ENCODE measurements around the gene SGCE. TPM values are rescaled to one million over a fixed set of nuclear protein-coding genes. Genes with fewer than 3 reads are reported as not detected.

SGCE gene
- total and polyA plus RNA-seq, 3 experiments from 2014 or later: 0.70 to 2.2 (median 0.82) TPM

DNA sequence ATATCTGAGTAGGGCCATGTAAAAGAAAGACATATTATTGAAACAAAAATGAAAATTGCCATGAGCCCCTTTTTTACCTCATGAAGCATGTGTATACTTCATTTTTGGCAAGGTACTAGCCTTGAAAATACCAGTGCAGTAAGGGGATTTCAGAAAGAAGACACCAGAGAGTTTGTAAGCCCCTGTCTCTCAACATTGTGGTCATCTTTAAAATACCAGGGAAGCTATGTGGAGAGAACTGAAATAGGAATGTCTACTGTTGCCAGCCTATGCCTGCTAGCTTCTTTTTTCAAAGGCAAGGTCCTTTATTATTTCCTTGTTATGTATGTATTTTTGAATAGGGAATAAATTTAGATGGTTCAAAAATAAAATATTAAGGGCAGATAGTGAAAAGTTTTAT is 88.5 kb downstream of the SGCE start:
- no peaks in the 10 kb centered on the region for H3K4me1 Mint-ChIP-seq
- CTCF ChIA-PET: no interaction called here
- no peak overlapping the region for H3K4me3 Mint-ChIP-seq
- peaks cover 0 to 3% (median 2%) of the 10 kb centered on the region in 5 donors for H3K9me3 Mint-ChIP-seq
- POLR2A ChIA-PET: no interaction called here
- H3K27ac ChIP-seq (ENCODE audit: low read depth, low read length): no peak overlapping the region
- peaks cover 20 to 36% (median 29%) of the 10 kb centered on the region in 3 donors for H3K36me3 Mint-ChIP-seq
- no peak overlapping the region for H3K4me3 ChIP-seq (ENCODE audit: low read length)
- peak overlapping the region in 1 of 8 donors; percentile 76 for H3K27ac Mint-ChIP-seq
- DNase-seq: no peak
- H3K36me3 ChIP-seq (ENCODE audit: insufficient read depth, low read length): no peaks in the 10 kb centered on the region
- no peaks in the 10 kb centered on the region for H3K27me3 Mint-ChIP-seq
- no peaks in the 10 kb centered on the region for H3K27me3 ChIP-seq (ENCODE audit: insufficient read depth, low read length, poor library complexity, severe bottlenecking)
- H3K4me1 ChIP-seq (ENCODE audit: insufficient read depth, low read length): no peaks in the 10 kb centered on the region
- H3K9me3 ChIP-seq (ENCODE audit: low read length): no peaks in the 10 kb centered on the region

DNA sequence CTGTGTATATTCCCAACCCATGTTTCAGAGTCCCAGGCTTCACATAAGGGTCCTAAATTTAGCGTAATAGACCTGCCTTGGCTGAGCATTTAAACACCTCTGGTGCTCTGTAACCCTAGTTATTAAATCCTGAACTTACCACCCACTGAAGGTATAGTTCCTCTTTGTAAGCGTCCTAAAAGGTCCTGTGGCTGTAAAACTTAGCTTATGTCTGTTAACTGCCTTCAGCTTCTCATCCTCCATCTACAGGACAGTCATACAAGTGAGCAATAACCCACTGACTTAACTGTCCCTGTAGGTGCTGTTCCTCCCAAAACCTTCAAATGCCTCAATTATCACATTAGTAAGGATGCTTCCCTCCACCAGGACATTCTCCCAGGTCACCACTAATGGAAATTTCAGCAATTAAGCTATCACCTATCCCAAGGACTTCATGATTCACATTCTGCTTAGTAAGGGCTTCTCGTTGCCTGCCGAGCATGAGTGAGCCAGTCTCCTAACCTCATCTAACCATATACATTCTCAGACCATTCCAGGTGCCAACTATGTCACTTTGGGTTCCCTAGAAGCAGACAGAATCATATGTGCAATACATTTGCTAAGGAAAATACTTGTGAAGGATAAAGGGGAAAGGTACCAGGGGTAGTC is 90.6 kb downstream of the SGCE start:
- POLR2A ChIA-PET: no interaction called here
- H3K4me1 ChIP-seq (ENCODE audit: insufficient read depth, low read length): no peaks in the 10 kb centered on the region
- no peak for DNase-seq
- Mint-ChIP-seq H3K27ac (peak overlapping the region in 2 of 8 donors; percentile 15 to 18), H3K36me3 (peaks cover 14 to 17% (median 16%) of the 10 kb centered on the region in 3 donors), H3K27me3 (no peaks in the 10 kb centered on the region), H3K4me3 (no peak overlapping the region), H3K9me3 (no peaks in the 10 kb centered on the region), H3K4me1 (no peaks in the 10 kb centered on the region)
- no peaks in the 10 kb centered on the region for H3K9me3 ChIP-seq (ENCODE audit: low read length)
- H3K4me3 ChIP-seq (ENCODE audit: low read length): no peak overlapping the region
- no peak overlapping the region for H3K27ac ChIP-seq (ENCODE audit: low read depth, low read length)
- no peaks in the 10 kb centered on the region for H3K36me3 ChIP-seq (ENCODE audit: insufficient read depth, low read length)
- CTCF ChIA-PET: no interaction called here
- H3K27me3 ChIP-seq (ENCODE audit: insufficient read depth, low read length, poor library complexity, severe bottlenecking): no peaks in the 10 kb centered on the region

DNA sequence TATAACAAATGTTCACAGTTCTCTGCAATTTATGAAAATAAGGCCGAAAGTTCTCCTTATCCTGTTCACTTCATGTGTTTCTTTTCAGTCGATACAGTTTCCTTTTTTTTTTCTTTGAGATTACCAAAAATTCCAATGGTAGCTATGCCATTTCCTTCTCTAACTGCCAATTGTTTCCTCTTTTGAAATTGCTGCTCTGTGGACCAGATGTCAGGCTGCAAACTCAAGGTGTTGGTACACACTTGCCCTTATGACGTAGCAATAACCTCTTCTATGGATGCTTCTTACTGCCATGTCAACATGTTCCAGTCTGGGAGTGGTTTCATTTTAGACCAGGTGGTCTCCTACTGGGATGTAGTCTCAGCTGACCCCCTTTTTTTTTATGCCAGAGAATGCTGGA is 93.4 kb downstream of the SGCE start:
- POLR2A ChIA-PET: no interaction called here
- Histone ChIP-seq H3K27ac (ENCODE audit: low read depth, low read length) (no peak overlapping the region), H3K27me3 (ENCODE audit: insufficient read depth, low read length, poor library complexity, severe bottlenecking) (no peaks in the 10 kb centered on the region), H3K4me3 (ENCODE audit: low read length) (no peak overlapping the region), H3K36me3 (ENCODE audit: insufficient read depth, low read length) (no peaks in the 10 kb centered on the region), H3K9me3 (ENCODE audit: low read length) (no peaks in the 10 kb centered on the region), H3K4me1 (ENCODE audit: insufficient read depth, low read length) (no peaks in the 10 kb centered on the region)
- Mint-ChIP-seq H3K27me3 (no peaks in the 10 kb centered on the region), H3K9me3 (no peaks in the 10 kb centered on the region), H3K4me3 (no peak overlapping the region), H3K4me1 (no peaks in the 10 kb centered on the region), H3K27ac (no peak overlapping the region), H3K36me3 (peaks cover 6 to 22% (median 19%) of the 10 kb centered on the region in 3 donors)
- no peak for DNase-seq
- CTCF ChIA-PET: interaction anchor here (1.8 kb wide), 1 partner anchor 23 kb away, joined by 3 read pairs; no protein-coding TSS in a partner anchor

DNA sequence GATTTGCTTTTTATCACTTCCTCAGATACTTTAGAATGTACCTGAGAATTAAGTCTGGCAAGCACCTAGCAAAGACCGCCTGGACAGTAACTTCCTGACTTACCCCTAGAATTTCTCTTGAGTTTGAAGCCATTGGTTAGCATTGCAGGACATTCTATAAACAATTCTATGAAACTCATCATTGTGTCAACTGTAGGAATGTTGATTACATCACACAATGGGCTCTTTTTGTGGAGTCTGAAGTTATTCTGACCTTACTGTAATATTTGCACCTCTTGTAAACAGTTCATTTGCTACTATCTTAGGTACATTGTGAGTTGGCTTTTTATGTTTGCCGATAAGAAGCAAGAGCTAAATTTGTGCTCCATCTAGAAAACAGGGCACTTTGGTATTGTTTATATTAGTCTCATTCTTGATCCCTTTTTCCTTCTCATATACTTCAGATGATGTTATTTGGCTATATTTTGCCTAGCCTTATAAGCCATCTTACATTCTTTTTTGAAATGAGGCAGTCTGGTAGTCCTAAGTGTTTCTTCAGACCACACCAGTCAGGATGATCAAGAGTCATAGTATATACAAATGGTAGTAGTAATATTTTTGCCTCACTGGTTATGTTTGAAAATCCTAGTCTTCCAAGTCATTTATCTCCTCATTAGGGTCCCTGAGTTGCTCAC is 94.0 kb downstream of the SGCE start:
- ChIA-PET CTCF (interaction anchor here (1.8 kb wide), 1 partner anchor 23 kb away, joined by 3 read pairs; no protein-coding TSS in a partner anchor), POLR2A (no interaction called here)
- no peaks in the 10 kb centered on the region for H3K27me3 ChIP-seq (ENCODE audit: insufficient read depth, low read length, poor library complexity, severe bottlenecking)
- no peak overlapping the region for H3K27ac ChIP-seq (ENCODE audit: low read depth, low read length)
- DNase-seq: no peak
- Mint-ChIP-seq H3K36me3 (peaks cover 6 to 26% (median 24%) of the 10 kb centered on the region in 3 donors), H3K27me3 (no peaks in the 10 kb centered on the region), H3K4me3 (no peak overlapping the region), H3K4me1 (no peaks in the 10 kb centered on the region), H3K9me3 (no peaks in the 10 kb centered on the region), H3K27ac (no peak overlapping the region)
- no peaks in the 10 kb centered on the region for H3K4me1 ChIP-seq (ENCODE audit: insufficient read depth, low read length)
- no peaks in the 10 kb centered on the region for H3K36me3 ChIP-seq (ENCODE audit: insufficient read depth, low read length)
- no peak overlapping the region for H3K4me3 ChIP-seq (ENCODE audit: low read length)
- H3K9me3 ChIP-seq (ENCODE audit: low read length): no peaks in the 10 kb centered on the region

DNA sequence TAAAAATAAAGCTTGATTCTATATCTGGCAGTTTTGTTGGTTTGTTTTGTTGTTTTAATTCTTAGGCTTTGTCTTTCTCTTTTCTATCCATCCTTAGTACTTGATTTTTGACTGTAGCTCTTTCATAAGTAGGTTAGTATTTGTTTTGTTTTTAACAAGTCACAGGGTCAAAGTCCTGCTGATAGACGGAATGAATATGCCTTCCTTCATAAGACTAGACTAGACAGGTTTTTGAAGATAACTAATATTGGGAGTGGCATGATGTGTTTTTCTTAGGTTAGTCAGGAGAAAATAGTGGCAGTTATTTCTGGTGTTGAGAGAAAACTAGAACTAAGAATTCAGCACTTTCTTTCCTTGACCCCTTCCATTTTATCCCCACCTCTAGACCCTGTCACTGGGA is 96.0 kb downstream of the SGCE start:
- no peak for DNase-seq
- Histone ChIP-seq H3K9me3 (ENCODE audit: low read length) (no peaks in the 10 kb centered on the region), H3K4me1 (ENCODE audit: insufficient read depth, low read length) (no peaks in the 10 kb centered on the region), H3K27ac (ENCODE audit: low read depth, low read length) (no peak overlapping the region), H3K4me3 (ENCODE audit: low read length) (no peak overlapping the region), H3K36me3 (ENCODE audit: insufficient read depth, low read length) (no peaks in the 10 kb centered on the region), H3K27me3 (ENCODE audit: insufficient read depth, low read length, poor library complexity, severe bottlenecking) (no peaks in the 10 kb centered on the region)
- Mint-ChIP-seq H3K4me3 (no peak overlapping the region), H3K4me1 (no peaks in the 10 kb centered on the region), H3K27ac (no peak overlapping the region), H3K27me3 (no peaks in the 10 kb centered on the region), H3K36me3 (peaks cover 0 to 44% (median 27%) of the 10 kb centered on the region in 3 donors), H3K9me3 (no peaks in the 10 kb centered on the region)
- ChIA-PET CTCF (no interaction called here), POLR2A (no interaction called here)

DNA sequence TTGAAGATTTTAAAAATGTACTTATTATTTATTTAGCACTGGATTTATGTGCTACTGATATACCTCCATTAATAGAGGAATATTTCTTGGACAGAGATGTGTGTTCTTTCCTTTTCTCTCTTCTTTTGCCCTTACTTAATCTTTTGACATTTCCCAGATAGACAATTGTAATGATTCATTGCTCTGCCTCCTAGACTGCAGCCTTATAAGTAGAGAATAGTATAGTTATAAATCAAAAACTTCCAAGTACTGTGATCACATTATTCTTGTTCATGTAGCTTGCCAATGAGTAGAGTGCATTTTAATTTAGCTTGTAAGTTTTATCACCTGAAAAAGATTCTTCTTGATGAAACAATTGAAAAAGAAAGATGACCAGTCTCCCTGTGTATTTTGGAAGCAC is 98.7 kb downstream of the SGCE start:
- no peak overlapping the region for H3K27ac Mint-ChIP-seq
- peaks cover 4 to 62% (median 27%) of the 10 kb centered on the region in 3 donors for H3K36me3 Mint-ChIP-seq
- no peaks in the 10 kb centered on the region for H3K27me3 Mint-ChIP-seq
- H3K4me1 Mint-ChIP-seq: no peaks in the 10 kb centered on the region
- no peaks in the 10 kb centered on the region for H3K9me3 Mint-ChIP-seq
- H3K27me3 ChIP-seq (ENCODE audit: insufficient read depth, low read length, poor library complexity, severe bottlenecking): no peaks in the 10 kb centered on the region
- CTCF ChIA-PET: no interaction called here
- no peaks in the 10 kb centered on the region for H3K9me3 ChIP-seq (ENCODE audit: low read length)
- H3K4me3 Mint-ChIP-seq: no peak overlapping the region
- POLR2A ChIA-PET: no interaction called here
- H3K36me3 ChIP-seq (ENCODE audit: insufficient read depth, low read length): peaks cover 5% of the 10 kb centered on the region
- no peak overlapping the region for H3K4me3 ChIP-seq (ENCODE audit: low read length)
- H3K27ac ChIP-seq (ENCODE audit: low read depth, low read length): no peak overlapping the region
- no peaks in the 10 kb centered on the region for H3K4me1 ChIP-seq (ENCODE audit: insufficient read depth, low read length)
- DNase-seq: no peak

DNA sequence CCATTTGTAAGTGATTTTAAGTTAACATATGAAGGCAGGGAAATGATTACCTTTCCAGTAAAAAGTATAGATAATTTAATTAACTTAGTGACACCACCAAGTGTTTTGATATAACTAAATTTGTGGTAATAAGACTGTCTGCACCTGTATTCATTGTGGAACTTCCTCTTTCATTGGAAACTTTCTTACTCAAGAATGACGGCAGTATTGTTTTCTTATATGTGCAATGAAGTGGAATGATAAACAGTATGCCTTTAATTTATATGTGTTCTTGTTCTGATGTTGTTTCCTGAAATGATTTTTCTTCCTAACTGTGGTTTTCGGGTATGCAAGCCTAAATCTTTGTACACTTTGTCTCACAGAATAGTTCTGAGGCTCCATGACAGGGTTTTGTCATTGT is 99.9 kb downstream of the SGCE start:
- Mint-ChIP-seq H3K9me3 (no peaks in the 10 kb centered on the region), H3K27me3 (no peaks in the 10 kb centered on the region), H3K4me3 (no peak overlapping the region), H3K27ac (no peak overlapping the region), H3K4me1 (no peaks in the 10 kb centered on the region), H3K36me3 (peaks cover 4 to 62% (median 27%) of the 10 kb centered on the region in 3 donors)
- Histone ChIP-seq H3K4me1 (ENCODE audit: insufficient read depth, low read length) (no peaks in the 10 kb centered on the region), H3K27me3 (ENCODE audit: insufficient read depth, low read length, poor library complexity, severe bottlenecking) (no peaks in the 10 kb centered on the region), H3K4me3 (ENCODE audit: low read length) (no peak overlapping the region), H3K36me3 (ENCODE audit: insufficient read depth, low read length) (peaks cover 8% of the 10 kb centered on the region), H3K9me3 (ENCODE audit: low read length) (no peaks in the 10 kb centered on the region), H3K27ac (ENCODE audit: low read depth, low read length) (no peak overlapping the region)
- no peak for DNase-seq
- ChIA-PET CTCF (no interaction called here), POLR2A (no interaction called here)

DNA sequence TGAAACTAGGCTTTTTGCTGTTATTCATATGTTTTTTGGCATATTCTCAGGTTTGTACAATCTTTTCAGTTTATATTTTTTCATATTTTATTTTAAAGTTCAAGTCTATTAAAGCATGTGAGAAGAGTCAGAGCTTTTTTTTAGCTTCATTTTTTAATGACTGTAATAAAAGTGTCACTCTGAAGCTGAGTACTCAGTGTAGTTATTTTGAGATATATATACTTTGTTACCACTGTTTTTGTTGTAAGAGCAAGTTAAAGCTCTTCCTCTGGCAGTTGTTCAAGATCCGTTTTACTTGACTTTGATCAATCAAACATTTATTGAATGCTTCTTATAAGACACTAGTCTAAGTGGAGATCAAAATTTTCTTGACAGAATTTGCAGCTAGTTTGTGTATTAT is 108.8 kb downstream of the SGCE start:
- ChIA-PET CTCF (no interaction called here), POLR2A (no interaction called here)
- H3K4me3 Mint-ChIP-seq: no peak overlapping the region
- H3K27ac Mint-ChIP-seq: no peak overlapping the region
- H3K27me3 Mint-ChIP-seq: no peaks in the 10 kb centered on the region
- Histone ChIP-seq H3K4me1 (ENCODE audit: insufficient read depth, low read length) (no peaks in the 10 kb centered on the region), H3K27me3 (ENCODE audit: insufficient read depth, low read length, poor library complexity, severe bottlenecking) (no peaks in the 10 kb centered on the region), H3K27ac (ENCODE audit: low read depth, low read length) (no peak overlapping the region), H3K9me3 (ENCODE audit: low read length) (no peaks in the 10 kb centered on the region), H3K36me3 (ENCODE audit: insufficient read depth, low read length) (peaks cover 2% of the 10 kb centered on the region), H3K4me3 (ENCODE audit: low read length) (no peak overlapping the region)
- no peak for DNase-seq
- peaks cover 14 to 52% (median 18%) of the 10 kb centered on the region in 3 donors for H3K36me3 Mint-ChIP-seq
- peaks cover 0 to 1% (median 0%) of the 10 kb centered on the region in 3 donors for H3K4me1 Mint-ChIP-seq
- no peaks in the 10 kb centered on the region for H3K9me3 Mint-ChIP-seq
